GM15510 (cell line): ENCODE results near the gene CASQ2.

Source experiments
- POLR2A ChIP-seq: IDR thresholded peaks from 3 replicates; pipeline ENCODE4 v1.6.1; 2011; ENCODE audit warnings: borderline replicate concordance; ENCODE audit not compliant: insufficient read length; ENCODE audit errors: extremely low read depth

Gene CASQ2

DNA sequence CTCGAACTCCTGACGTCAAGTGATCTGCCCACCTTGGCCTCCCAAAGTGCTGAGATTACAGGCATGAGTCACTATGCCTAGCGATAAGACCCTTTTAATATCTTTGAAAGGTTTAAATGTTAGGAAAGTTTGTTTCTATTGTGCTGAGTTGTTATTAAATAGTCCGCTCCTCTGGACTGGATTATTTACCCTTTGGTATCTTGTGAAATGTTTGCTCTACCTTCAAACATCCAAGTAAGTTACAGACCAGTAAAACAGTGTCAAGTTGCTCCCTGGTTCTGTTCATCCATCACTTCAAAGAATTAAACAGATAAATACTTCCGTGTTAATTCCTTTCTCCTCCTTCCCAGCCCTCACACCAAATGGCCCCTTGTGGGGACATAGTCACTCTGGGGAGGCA, 44.8 kb downstream of the CASQ2 start:
- no peak for TF ChIP-seq POLR2A

DNA sequence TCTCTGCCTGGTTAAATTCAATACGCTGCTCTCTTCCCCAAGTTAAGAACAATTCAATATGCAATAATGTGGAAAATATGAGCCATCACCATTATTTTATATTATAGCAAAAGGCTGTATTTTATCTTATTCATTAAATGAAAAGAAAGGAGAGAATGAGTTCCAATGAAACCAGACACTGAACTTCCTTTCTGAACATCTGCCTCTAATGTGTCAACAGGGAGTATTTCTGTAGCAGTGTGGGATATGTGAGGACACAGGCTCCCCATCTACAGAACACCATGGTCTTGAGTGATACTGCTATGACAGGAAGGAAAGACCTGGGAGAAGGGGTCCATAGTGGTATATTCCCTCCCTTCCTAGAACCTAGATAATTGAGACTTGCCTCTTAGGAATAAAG, 46.3 kb downstream of the CASQ2 start:
- TF ChIP-seq POLR2A: no peak

DNA sequence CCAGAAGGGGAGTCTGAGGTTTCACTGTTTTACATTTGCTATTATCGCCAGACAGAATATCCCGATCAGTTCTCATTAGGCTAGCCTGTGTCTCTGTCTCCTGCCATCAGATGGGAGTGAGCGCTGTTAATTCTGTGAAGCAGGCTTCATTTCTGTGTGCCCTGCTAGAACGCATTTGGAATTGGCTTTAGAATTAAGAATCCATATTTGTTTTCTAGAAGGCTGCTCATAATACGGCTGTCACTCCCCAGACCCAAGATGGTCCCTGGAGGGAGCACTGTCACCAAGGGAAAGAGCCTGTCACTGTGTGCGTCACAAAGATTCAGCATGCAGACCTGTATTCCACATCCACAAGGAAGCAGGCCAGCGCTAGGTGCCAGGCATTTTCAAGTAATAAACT, 49.2 kb downstream of the CASQ2 start:
- TF ChIP-seq POLR2A: no peak

DNA sequence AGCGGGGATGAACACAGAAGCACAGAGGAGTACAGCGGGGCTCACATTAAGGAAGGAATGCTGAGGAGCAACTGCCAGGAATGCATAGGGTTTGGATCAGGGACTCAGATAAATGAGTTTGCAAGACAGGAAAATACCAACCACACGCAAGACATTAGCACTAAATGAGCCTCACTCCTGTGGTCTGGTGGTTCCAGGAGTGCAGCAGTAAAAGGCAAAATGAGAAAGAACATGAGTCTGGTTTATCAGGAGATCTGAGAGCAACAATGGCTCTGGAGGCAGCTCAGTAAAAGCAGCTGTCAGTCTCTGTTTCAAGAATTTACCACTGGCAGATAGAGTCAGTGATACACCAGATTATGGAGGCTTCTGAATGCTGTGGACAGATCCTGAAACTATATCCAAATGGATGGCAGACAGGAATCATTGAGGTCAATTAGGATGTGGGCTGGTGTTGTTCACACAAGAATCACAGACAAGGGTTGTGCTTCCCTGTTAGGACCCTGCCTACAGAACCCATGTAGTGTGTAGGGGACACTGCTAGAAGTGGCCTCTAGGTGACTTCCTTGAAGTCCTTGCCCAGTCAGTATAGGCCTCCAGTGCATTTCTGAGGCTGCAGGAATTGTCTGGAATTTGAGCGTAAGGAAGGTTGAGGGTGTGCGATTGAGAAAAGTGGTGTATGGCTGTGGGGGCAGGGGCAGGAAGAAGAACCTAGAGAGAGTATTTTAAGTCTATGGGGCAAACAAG, 50.3 kb downstream of the CASQ2 start:
- TF ChIP-seq POLR2A: no peak

DNA sequence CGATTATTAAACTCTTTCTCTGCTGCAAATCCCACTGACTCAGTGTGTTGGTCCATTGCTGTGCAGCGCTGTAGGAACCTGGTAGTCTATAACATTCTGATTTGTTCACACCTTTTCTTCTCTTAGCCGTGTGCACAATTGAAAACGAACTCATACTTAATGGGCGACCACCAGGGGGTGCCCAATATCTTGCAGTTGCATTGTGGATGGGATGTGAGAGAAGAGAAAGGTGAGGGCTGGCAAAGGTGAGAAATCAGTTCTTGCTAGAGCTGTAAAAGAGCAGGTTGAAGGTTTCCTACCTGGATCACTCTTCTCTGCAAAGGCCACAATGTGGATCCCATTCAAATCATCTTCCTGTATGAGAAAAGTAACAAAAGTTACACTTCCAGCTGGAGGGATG, 51.0 kb downstream of the CASQ2 start:
- no peak for TF ChIP-seq POLR2A

DNA sequence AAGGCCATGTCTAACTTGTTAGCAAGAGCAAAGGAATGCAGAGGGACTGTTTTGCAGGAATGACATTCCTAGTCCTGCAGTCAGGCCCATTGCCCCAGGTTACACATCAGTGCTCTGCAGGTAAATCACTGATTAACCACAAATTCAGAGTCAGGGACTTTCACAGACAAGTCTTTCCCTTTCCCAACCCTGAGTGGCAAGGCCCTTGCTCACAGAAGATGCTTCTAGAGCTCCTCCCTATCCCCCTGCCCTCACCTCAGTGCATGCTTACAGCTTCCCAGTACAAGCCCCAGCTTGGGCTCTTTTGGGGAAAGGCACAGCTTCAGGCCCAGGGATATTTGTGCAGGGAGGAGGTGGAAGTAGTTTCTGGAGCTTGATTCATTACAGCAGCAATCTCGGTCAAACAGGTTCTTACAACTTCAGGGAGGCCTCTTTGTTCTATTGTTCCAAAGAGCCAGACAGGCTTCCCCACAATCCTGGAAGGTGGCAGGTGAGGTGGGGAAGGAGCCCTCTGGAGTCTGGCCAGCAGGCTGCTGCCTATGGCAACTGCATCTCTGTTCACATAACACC, 53.9 kb downstream of the CASQ2 start:
- no peak for TF ChIP-seq POLR2A

DNA sequence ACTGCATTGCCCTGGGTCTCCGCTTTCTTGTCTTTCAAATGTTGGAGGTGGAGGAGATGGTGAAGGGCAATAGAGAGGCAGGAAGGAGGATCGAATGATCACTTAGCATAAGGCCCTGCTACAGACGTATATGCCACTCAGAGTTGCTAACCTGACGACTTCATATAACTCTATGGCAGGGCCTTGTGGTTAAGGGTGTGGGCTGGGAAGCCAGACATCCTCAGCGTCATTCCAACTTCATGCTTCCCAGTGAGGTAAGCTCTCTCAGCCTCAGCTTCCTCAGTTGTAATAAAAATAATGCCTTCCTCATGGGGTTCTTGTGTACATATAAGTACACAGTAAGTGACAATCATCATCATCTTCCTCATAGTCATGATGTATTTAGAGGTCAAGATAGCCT, 54.6 kb downstream of the CASQ2 start:
- no peak for TF ChIP-seq POLR2A

DNA sequence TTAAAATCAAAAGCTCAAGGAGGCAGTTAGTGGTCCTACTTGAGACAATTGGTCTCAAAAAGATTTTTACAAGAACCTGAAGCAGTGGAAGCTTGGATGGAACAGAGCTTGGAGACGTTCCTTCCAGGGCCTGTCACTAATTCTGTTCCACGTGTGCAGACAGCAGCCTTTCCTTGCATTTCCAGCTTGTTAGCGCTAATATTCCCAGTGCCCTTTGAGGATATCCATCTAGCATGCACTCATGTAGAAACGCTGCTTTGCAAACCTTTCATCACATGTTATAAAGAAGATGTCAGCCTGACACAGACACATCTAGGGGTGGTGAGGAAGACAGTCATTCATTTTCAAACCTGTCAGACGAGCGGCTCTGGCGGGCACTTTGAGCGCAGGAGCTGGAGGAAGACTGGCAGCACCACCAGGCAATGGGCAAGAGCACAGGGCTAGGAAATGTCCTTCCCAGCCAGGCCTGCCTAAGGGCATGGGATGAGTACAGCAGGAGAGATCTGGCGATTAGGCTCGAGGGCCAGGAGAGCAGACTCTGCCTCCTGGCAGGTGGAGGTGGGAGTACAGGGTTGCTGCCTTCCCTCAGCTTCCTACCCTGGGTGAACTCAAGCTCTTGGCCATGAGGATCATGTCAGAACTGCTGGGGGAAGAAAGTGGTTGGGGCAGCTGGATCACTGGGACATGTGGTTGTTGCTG, 55.5 kb downstream of the CASQ2 start:
- no peak for TF ChIP-seq POLR2A

DNA sequence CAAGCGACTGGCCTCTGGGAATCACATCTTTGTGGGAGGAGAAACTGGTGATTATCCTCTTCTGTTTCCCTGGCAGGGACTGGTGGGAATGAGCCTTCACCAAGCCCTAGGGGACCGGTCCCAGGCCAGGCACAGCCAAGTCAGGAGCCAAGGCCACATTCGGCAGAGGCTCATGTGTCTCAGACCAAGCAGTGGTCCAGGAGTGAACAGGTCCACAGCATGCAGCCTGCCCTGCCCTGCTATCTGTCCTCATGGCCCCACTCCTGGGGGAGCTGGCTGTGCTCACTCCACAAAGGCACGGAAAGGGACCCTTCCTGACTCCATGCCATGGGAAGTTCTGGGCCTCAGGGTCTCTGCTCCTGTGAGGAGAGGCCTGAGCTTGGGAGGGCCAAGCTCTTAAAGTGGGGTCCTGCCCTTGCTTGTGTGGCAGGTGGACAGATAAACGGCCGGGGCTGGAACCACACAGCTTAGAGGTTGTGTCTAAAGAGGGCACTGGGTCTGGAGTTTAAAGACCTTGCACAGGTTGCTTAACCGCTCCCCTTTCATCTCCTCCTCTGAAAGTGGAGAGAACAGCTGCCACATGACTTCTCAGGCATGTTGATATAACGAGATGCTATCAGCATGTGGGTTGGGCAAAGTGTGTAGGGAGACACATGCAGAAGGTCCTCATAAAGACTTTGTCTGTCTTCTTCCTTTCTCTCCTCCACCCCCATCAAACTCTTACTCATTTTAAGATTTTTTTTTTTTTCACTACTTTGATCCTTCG, 57.5 kb downstream of the CASQ2 start:
- TF ChIP-seq POLR2A: no peak

DNA sequence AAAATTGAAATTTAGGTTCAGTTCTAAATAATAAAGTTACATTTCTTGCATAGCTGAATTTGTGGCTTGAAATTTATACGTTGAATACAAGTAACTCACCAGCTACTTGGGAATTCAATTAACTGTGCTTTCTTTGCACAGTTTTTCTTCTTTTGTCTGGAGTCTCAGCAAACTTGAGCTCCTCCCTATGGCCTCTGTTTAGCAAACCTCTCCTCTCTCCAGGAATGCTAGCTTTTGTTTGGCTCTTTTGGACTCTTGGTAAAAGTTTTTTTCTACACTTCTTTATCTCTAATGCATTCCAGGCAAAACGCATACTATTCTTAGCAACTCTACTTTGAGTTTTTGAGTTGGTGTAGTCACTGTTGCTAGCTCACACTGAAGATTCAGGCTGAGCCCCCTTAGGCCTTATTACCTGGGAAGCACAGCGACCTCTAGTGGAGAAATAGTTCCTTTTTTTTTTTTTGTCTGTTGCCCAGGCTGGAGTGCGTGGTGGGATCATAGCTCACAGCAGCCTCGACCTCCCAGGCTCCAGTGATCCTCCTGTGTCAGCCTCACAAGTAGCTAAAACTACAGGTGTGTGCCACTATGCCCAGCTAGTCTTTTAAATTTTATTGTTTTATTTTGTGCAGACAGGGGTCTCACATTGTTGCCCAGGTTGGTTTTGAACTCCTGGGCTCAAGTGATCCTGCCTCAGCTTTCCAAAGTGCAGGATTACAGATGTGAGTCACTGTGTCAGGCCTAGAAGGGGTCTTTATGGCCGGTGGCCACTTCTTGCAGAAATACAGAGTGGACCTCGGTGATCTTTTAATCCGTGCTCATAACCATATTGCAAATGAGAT, 61.7 kb downstream of the CASQ2 start:
- no peak for TF ChIP-seq POLR2A

DNA sequence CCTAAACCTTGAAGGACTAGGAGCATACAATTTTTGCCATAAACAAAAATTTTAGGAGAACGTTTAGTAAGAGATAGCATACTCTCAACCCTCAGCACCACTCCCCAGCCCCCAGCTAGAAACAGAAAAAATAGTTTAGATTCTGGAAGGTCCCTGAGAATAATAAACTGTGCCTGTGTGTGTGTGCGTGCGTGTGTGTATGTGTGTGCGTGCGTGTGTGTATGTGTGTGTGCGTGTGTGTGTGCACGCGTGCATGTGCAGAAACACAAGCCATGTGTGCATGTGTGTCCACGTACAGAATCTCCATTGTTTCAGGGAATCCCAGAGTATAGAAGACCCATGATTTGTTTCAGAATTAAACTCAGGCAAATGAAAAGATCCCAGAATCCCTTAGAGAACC, 62.6 kb downstream of the CASQ2 start:
- TF ChIP-seq POLR2A: no peak

DNA sequence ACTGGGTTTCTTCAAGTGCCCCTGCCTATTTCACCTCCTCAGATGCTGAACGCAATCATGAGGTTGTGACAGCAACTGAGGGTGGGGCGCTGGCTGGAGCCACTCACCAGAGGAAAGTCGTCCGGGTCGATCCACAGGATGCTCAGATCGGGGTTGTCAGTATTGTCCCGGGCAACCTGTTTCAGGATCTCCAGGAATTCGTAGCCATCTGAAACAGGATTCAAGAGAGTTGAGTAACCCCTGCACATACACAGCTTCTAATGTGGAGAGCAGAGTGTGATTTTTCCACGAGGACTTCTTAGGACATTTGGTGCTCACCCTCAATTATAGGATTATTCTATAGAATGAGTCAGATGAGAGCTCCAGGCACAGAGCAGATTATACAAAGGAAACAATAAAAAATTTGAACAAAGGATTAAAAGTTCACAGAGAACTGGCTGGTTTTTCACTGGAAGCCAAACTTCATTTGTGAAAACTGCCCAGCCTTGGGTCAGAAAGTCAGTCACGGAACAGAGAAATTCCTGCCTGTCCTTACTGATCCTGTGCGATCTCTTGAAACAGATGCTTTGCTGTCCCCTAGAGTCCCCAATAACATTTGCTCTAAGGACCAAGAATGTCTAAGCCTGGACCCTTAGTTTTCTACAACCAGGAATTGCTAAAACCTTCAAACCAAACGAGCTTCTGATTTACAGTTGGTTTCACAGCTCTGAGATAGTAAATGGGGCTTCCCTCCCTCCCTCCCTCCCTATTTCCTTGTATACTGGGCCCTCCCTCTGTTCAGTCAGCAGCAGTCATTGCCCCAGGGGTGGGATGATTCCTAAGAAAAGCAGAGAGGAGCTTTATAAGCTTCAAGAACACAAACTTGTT, 63.2 kb downstream of the CASQ2 start:
- TF ChIP-seq POLR2A: no peak

DNA sequence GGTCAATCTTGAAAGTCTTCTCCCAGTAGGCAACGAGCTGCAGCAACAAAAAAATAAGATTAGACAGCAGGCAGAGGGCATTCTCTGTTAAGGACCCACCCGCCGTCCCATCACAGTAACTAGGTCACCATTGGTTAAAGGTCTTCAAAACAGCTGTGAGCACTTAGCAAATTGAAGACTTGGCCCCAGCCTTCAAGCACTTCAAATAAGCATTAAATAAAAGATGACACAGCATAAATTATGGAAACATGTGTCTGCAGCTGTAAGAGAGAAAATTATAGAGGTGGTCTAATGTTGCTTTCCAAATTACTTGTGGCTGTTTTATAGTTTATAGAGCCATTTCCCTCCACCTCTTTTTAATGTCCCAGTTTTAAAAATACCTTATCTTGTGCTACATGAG, 65.6 kb downstream of the CASQ2 start:
- no peak for TF ChIP-seq POLR2A
